HG03558 (cell line): ENCODE measurements around the gene PDZD2.
A peak's percentile ranks its signal among the peaks of the same experiment; 100 is the strongest.
"Not testable (repeated sequence)": the region's sequence is repeated elsewhere in the genome, so short reads cannot be mapped to it uniquely, and the experiment has no call there.

ENCODE experiments used
- ATAC-seq: cut with Tn5 transposase; IDR thresholded peaks from one replicate; pipeline ENCODE4 v1.9.1; 2021; ENCODE audit warnings: moderate number of reproducible peaks; ENCODE audit not compliant: unreplicated experiment; ENCODE audit errors: extremely low read depth

PDZD2 gene

DNA sequence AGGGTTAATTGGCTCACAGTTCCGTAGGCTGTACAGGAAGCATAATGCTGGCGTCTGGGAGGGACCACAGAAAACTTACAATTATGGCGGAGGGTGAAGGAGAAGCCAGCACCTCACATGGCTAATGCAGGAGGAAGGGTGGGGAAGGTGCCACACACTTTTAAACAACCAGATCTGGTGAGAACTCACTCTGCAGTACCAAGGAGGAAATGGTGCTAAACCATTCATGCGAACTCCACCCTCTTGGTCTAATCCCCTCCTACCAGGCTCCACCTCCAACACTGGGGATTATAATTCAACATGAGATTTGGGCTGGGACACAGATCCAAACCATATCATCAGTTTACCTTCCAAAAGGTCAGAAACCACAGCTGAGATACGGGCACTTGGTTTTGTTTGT is 122.9 kb downstream of the PDZD2 start:
- ATAC-seq: no peak

GRCh38 chr5:31763424-31763823 is 124.5 kb downstream of the PDZD2 start:
- ATAC-seq: no peak

DNA sequence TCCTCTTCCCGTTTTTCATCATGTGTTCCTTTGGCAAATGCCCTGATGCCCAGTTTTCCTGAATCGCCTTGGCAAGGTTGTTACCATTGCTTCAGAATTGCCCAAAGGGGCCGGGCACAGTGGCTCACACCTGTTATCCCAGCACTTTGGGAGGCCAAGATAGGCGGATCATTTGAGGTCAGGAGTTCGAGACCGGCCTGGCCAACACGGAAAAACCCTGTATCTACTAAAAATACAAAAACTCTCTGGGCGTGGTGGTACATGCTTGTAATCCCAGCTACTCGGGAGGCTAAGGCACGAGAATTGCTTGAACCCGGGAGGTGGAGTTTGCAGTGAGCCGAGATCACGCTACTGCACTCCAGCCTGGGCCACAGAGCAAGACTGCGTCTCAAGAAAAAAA is 125.8 kb downstream of the PDZD2 start:
- not testable (repeated sequence) for ATAC-seq

DNA sequence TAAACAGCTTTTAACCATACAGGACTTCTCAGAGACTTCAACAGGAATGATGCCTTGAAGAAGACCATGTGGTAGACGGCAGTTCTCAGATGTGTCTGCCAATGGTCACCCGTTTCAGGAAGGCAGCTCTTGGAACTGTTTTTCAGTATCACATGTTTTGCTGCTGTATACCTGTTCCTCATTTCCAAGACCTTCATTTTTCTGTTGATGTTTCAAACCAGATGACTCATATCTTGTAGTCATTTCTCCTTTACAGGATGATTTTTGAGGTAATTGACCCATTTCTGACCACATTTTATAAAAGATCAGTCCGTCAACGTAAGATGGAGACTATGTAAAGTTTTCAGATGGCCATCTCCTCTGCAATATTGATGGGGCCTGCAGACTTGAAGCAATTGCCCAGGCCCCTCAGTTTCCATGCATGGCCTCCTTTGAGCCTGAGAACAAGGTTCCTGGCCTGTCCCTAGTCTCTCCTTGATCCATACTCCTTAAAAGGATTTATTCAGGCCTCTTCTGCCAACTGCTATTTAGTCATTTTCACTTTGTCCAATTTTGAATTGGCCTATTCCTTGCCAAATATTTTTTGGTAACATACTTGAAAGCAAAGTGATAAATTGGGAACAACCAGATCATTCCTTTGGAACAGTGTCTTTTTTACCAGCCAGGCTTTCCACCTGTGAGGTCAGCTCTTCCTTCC is 128.6 kb downstream of the PDZD2 start:
- no peak for ATAC-seq

- no peak for ATAC-seq
Measured at GRCh38 chr5:31768046-31768445, 129.1 kb downstream of the PDZD2 start.

- no peak for ATAC-seq
Measured at GRCh38 chr5:31768784-31769183, 129.9 kb downstream of the PDZD2 start.

DNA sequence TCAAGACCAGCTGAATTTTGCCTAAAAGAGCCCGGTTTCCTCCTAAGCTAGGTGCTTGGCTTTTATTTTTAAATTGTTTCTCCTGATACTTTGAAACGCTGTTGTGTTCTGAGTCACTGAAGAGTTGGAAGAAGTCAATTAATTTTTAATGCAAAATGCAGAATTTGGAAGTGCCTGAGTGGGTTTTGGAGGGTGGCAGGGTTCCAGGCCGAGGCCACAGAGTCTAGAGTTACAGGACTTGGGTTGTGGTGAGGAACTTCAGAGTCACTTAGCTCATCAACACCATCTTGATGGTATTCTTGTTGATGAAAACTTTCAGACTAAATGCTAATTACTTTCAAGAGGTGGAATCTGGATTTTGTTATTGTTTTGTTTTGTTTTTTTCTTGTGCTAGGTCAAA is 130.6 kb downstream of the PDZD2 start:
- no peak for ATAC-seq

DNA sequence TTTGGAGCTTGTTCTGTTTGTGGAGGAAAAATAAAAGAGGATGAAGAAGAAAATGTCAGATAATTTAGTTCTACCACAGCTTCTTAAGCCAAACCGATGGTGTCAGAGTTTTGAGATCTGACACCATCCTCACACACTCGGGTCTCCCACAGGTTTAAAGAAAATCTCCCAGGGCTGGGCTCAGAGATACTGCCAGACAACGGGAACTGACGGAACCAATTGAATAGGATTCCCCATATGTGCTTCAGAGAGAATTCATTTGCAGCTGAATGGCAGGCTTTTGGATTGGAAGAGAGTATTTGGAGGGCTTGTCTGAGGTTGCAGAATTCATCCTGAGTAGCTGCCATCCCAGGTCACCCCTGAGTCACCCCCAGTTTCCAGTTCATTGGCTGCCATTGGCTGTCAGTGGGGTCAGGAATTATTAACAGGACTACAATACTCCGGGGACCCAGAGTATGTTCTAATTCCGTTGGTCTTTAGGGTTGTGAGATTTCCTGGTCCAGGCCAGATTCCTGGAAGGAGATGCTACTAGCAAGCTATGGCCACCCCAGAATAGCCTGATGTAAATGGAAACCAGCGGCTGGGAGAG is 131.3 kb downstream of the PDZD2 start:
- ATAC-seq: no peak

GRCh38 chr5:31770998-31771397 is 132.1 kb downstream of the PDZD2 start:
- peak; percentile 84 for ATAC-seq

DNA sequence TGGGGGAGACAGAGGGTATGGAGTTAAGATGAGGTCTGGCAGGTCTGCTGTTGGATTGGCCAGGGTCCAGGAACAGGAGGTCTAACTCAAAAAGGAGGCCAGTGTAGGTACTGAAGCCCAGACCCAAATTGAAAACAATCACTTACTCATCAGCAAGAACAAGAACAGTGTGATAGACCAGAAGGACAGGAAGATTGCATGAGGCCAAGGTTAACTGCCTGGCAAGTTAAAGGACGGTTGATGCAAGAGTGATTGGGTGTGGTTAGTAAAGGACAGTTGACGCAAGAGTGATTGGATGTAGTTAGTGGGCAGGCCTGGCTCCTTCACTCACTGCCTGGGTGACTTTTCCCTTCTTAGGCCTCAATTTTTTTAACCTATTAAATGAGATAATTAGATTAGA is 132.6 kb downstream of the PDZD2 start:
- ATAC-seq: peak; percentile 9

GRCh38 chr5:31776294-31776693 is 137.4 kb downstream of the PDZD2 start:
- not testable (repeated sequence) for ATAC-seq

DNA sequence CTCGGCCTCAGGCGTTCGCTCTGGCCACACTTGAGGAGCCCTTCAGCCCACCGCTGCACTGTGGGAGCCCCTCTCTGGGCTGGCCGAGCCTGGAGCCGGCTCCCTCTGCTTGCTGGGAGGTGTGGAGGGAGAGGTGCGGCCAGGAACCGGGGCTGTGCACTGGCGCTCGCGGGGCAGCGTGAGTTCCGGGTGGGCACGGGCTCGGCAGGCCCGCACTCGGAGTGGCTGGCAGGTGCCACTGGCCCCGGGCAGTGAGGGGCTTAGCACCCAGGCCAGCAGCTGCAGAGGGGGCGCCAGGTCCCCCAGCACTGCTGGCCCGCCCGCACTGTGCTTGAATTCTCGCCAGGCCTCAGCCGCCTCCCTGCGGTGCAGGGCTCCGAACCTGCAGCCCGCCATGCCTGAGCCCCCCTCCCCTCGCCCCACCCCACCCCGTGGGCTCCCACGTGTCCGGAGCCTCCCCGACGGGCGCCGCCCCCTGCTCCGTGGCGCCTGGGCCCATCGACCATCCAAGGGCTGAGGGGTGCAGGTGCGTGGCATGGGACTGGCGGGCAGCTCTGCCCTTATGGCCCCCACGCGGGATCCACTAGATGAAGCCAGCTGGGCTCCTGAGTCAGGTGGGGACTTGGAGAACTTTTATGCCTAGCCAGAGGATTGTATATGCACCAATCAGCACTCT is 138.2 kb downstream of the PDZD2 start:
- no peak for ATAC-seq

- ATAC-seq: no peak
Measured at GRCh38 chr5:31781772-31782171, 142.8 kb downstream of the PDZD2 start.

GRCh38 chr5:31783086-31783645 is 144.2 kb downstream of the PDZD2 start:
- ATAC-seq: no peak

DNA sequence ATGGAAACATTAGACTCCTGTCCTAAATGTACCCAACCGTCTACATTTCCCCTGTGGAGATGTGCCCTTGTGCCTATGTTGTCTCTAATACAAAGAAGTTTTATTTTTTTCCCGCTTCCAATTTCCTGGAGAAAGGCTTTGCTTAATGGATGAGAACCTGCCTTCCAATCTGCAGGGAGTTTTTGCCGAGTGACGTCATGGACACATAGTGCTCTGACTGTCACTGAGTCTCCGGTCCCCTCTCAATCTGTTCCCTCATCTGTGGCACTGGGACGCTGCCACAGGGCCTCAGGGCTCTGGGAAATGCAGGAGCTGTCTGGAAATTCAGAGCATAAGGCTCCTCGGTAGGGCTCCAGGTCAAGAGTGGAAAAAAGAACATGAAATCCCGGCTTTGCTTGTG is 144.8 kb downstream of the PDZD2 start:
- no peak for ATAC-seq

DNA sequence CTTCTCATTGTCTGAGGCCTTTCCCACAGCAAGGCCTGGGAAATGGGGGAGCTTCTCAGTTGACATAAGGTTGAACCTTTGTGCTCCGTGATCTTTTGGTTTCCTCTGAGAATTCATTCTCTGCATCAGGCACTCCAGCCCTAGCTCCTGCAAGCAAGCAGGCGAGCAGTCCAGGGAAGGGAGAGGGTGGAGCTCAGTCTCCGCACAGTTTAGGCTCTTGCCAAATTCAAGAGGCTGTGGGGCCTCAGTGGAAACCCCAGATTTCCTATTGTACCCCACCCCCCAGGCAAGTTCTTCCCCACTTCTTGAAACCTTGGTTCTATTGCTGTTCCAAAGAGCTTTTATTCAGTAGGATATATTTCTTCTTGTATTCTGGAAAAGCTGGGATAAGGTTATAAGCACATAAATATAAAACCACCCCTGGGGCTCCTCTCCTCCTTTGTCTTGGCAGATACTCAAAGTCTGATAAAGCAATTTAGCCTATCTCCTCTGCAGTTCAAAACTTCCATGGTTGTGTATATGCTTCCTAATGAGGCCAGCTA is 147.2 kb downstream of the PDZD2 start:
- no peak for ATAC-seq

DNA sequence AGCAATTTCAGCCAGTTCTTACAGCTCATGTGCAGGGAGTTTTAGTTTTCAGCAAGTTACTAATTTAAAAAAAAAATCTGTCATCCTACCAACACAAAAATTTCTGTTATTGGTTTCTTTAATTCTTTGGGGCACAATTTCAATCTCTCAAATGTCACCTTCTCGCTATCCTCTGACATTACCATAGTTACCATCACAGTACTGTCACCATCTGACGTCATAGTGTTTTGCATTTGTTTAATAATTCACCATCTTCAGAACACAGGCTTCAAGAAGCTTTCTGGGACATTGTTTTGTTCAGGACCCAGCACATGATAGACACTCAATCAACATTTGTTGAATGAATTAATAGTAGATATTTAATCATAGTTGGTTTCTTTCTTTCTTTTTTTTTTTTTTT is 155.1 kb downstream of the PDZD2 start:
- ATAC-seq: no peak

DNA sequence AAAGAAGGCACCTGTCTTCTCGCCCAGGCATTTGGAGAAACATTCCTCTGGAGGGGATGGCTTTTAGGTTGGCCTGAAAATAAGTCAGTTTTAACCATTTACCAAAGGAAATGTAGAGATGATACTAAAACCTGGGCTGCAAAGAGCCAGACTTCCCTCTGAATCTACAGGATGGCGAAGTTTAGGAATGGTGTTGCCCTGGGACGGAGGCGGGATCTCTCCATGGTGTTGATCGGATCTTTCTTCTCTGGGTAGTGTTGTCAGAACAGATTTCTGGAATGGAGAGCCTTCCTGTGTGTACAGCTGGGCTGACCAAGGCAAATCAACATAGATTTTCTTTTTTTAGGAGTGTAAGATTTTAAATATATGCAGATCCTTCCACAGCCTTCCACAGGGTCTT is 159.2 kb downstream of the PDZD2 start:
- no peak for ATAC-seq

- no peak for ATAC-seq
Measured at GRCh38 chr5:31800351-31800750, 161.4 kb downstream of the PDZD2 start.

- no peak for ATAC-seq
Measured at GRCh38 chr5:31805785-31806400, 167.0 kb downstream of the PDZD2 start.

DNA sequence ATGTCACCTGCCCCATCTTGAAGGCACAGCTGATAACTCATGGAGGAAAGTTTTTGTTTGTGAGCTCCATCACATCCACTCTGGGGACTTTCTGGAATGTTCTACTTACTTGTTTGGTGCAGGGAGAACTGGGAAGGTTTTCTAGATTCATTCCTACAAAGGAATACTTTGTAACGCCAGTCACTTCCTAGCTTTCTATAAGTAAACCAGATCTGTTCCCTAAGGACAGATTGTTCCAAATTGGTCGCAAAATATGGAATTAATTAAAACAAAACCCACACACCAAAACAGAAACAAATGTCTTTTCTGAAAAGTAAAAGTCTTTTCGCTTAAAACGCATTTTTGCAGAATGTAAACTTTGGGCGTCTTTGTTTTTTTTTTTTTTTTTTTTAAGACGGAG is 167.6 kb downstream of the PDZD2 start:
- no peak for ATAC-seq
